Caco-2 (cell line): ENCODE results near the gene CFAP119. TPM values are rescaled to one million over a fixed set of nuclear protein-coding genes. Genes with fewer than 3 reads are reported as not detected.

Experiments
- BruUV-seq: library from RNA; stranded (reverse); fragments of 400-500 nt; replicated peaks from 2 replicates; lab custom pipeline; 2021; lab: Mats Ljungman, UMichigan
- CTCF ChIA-PET: fragments of 300-600 bp; sonication (Branson Sonifier 250); formaldehyde crosslinking; loops from one replicate; lab custom pipeline; 2022; ENCODE audit warnings: antibody characterized with exemption; lab: Charles Lee
- POLR2A ChIA-PET: fragments of 300-600 bp; sonication (Branson Sonifier 250); formaldehyde crosslinking; loops from one replicate; lab custom pipeline; 2022; ENCODE audit warnings: antibody characterized with exemption; lab: Charles Lee
- DNase-seq, 2 experiments: peaks; one replicate each; pipeline versions ENCODE4 v3.0.0 to v3.0.0-alpha.2; 2020 to 2022
- H3K27me3 ChIP-seq: replicated peaks from 2 replicates; pipeline ENCODE4 v1.6.0; 2011; ENCODE audit warnings: low read length; ENCODE audit not compliant: control insufficient read depth, insufficient read depth
- H3K36me3 ChIP-seq: 2 replicates; pipeline ENCODE4 v1.5.1; 2011; ENCODE audit warnings: low read length; ENCODE audit not compliant: control insufficient read depth, insufficient read depth
- H3K4me1 ChIP-seq: fragments of 250-450 bp; sonication (Bioruptor Pico); 2 replicates; pipeline ENCODE4 v1.5.1; 2020; ENCODE audit warnings: mild to moderate bottlenecking
- H3K4me3 ChIP-seq: 2 replicates; pipeline ENCODE4 v1.5.1; 2011; ENCODE audit warnings: low read depth, mild to moderate bottlenecking, control low read depth, low read length
- H3K9me3 ChIP-seq: fragments of 250-450 bp; sonication (Bioruptor Pico); 2 replicates; pipeline ENCODE4 v1.5.1; 2020; ENCODE audit warnings: mild to moderate bottlenecking, moderate library complexity
- H3K27ac Mint-ChIP-seq: one replicate; pipeline ENCODE4 v1.8.0; 2022; ENCODE audit warnings: mixed read lengths; ENCODE audit not compliant: unreplicated experiment
- H3K27me3 Mint-ChIP-seq: one replicate; pipeline ENCODE4 v1.8.0; 2022; ENCODE audit warnings: mixed read lengths; ENCODE audit not compliant: insufficient read depth, unreplicated experiment
- H3K36me3 Mint-ChIP-seq: one replicate; pipeline ENCODE4 v1.8.0; 2022; ENCODE audit warnings: mild to moderate bottlenecking, mixed read lengths; ENCODE audit not compliant: insufficient read depth, unreplicated experiment
- H3K4me1 Mint-ChIP-seq: one replicate; pipeline ENCODE4 v1.8.0; 2022; ENCODE audit warnings: low read depth, mixed read lengths; ENCODE audit not compliant: unreplicated experiment
- H3K4me3 Mint-ChIP-seq: one replicate; pipeline ENCODE4 v1.8.0; 2022; ENCODE audit warnings: mild to moderate bottlenecking, moderate library complexity, mixed read lengths; ENCODE audit not compliant: unreplicated experiment
- H3K9me3 Mint-ChIP-seq: one replicate; pipeline ENCODE4 v1.8.0; 2022; ENCODE audit warnings: mixed read lengths; ENCODE audit not compliant: unreplicated experiment
- CTCF ChIP-seq, 2 experiments: fragments of 200-600 bp in 1 of 2; IDR thresholded peaks; 1 replicate in 1 of 2; 2 replicates in 1 of 2; pipeline versions ENCODE4 v1.5.1 to v1.8.0; 2011 to 2022; ENCODE audit warnings: antibody characterized with exemption in 1 of 2, control low read depth in 1 of 2, inconsistent platforms in 1 of 2, low read depth in 1 of 2, low read length in 1 of 2, mild to moderate bottlenecking in 1 of 2, moderate library complexity in 1 of 2; ENCODE audit not compliant: insufficient read depth in 1 of 2, severe bottlenecking in 1 of 2, unreplicated experiment in 1 of 2
- intact Hi-C: fragments of 100-400 bp; cut with micrococcal nuclease; formaldehyde crosslinking; loops from one replicate; pipeline ENCODE4 v1.10.0; 2022; ENCODE audit not compliant: unreplicated experiment
- total RNA-seq: library from RNA; stranded (reverse); gene quantifications from 2 replicates; pipeline ENCODE4 v1.2.3, GENCODE V29; 2022

The CFAP119 gene
- total RNA-seq, 1 experiment from 2014 or later, result 4.0 TPM

GRCh38 chr16:30757316-30757715 lies 4.5 kb downstream of the CFAP119 start:
- POLR2A ChIA-PET, result no interaction called here
- Histone ChIP-seq H3K4me3 (no peak overlapping the region), H3K27me3 (no peaks in the 10 kb centered on the region), H3K9me3 (no peaks in the 10 kb centered on the region), H3K36me3 (no peaks in the 10 kb centered on the region; the same call in 1 of the 2 replicates), H3K4me1 (peaks cover 7% of the 10 kb centered on the region; the same call in 1 of the 2 replicates)
- CTCF ChIA-PET, result interaction anchor here (0.6 to 1.4 kb wide), 2 partner anchors 18 to 138 kb away, joined by 4 to 10 read pairs; no protein-coding TSS in a partner anchor
- DNase-seq, result no peak
- no peaks in the 10 kb centered on the region for H3K27me3 Mint-ChIP-seq
- no peak overlapping the region for H3K4me3 Mint-ChIP-seq
- peaks cover 4% of the 10 kb centered on the region for H3K4me1 Mint-ChIP-seq
- H3K36me3 Mint-ChIP-seq, result peaks cover 59% of the 10 kb centered on the region
- BruUV-seq, result no TSS peak
- no peak overlapping the region for H3K27ac Mint-ChIP-seq
- intact Hi-C loops, result no loop called here
- no peak for TF ChIP-seq CTCF (IDR thresholded peaks at IDR 0.05; ENCODE audit: insufficient read depth in 1 of 2, low read depth in 1 of 2, low read length in 1 of 2, severe bottlenecking in 1 of 2, unreplicated experiment in 1 of 2)
- H3K9me3 Mint-ChIP-seq, result no peaks in the 10 kb centered on the region

GRCh38 chr16:30756781-30757100 lies 5.1 kb downstream of the CFAP119 start:
- intact Hi-C loops, result no loop called here
- no peak for TF ChIP-seq CTCF (IDR thresholded peaks at IDR 0.05; ENCODE audit: insufficient read depth in 1 of 2, low read depth in 1 of 2, low read length in 1 of 2, severe bottlenecking in 1 of 2, unreplicated experiment in 1 of 2)
- POLR2A ChIA-PET, result no interaction called here
- no peaks in the 10 kb centered on the region for H3K27me3 ChIP-seq
- Mint-ChIP-seq H3K9me3 (no peaks in the 10 kb centered on the region), H3K4me1 (peaks cover 4% of the 10 kb centered on the region), H3K4me3 (no peak overlapping the region), H3K27me3 (no peaks in the 10 kb centered on the region), H3K36me3 (peaks cover 53% of the 10 kb centered on the region), H3K27ac (no peak overlapping the region)
- no peak overlapping the region for H3K4me3 ChIP-seq
- H3K36me3 ChIP-seq, result no peaks in the 10 kb centered on the region; the same call in 1 of the 2 replicates
- peaks cover 7% of the 10 kb centered on the region; the same call in 1 of the 2 replicates for H3K4me1 ChIP-seq
- H3K9me3 ChIP-seq, result no peaks in the 10 kb centered on the region
- no peak for DNase-seq
- BruUV-seq, result no TSS peak
- CTCF ChIA-PET, result no interaction called here

GRCh38 chr16:30755955-30756780 lies 5.7 kb downstream of the CFAP119 start:
- H3K4me1 ChIP-seq, result peaks cover 7% of the 10 kb centered on the region; the same call in 1 of the 2 replicates
- ChIA-PET POLR2A (no interaction called here), CTCF (no interaction called here)
- no TSS peak for BruUV-seq
- no peaks in the 10 kb centered on the region for H3K9me3 ChIP-seq
- TF ChIP-seq CTCF (IDR thresholded peaks at IDR 0.05; ENCODE audit: insufficient read depth in 1 of 2, low read depth in 1 of 2, low read length in 1 of 2, severe bottlenecking in 1 of 2, unreplicated experiment in 1 of 2), result no peak
- no peaks in the 10 kb centered on the region; the same call in 1 of the 2 replicates for H3K36me3 ChIP-seq
- Mint-ChIP-seq H3K27me3 (no peaks in the 10 kb centered on the region), H3K4me3 (no peak overlapping the region), H3K27ac (no peak overlapping the region), H3K36me3 (peaks cover 56% of the 10 kb centered on the region), H3K9me3 (no peaks in the 10 kb centered on the region), H3K4me1 (peaks cover 4% of the 10 kb centered on the region)
- DNase-seq, result no peak
- intact Hi-C loops, result no loop called here
- H3K4me3 ChIP-seq, result no peak overlapping the region
- no peaks in the 10 kb centered on the region for H3K27me3 ChIP-seq
